Keratinocyte (primary cell): ENCODE results near the gene CRTC3. TPM values are rescaled to one million over a fixed set of nuclear protein-coding genes. Genes with fewer than 3 reads are reported as not detected.
"Not testable (repeated sequence)": the region's sequence is repeated elsewhere in the genome, so short reads cannot be mapped to it uniquely, and the experiment has no call there.

Source experiments
- DNase-seq: peaks from one replicate; pipeline ENCODE4 v3.0.0-alpha.2; 2011; ENCODE audit warnings: low read depth, missing footprints, low spot score
- FAIRE-seq: peaks from 2 replicates; lab custom pipeline; 2011; peaks lifted over from hg19 to GRCh38; lab: Jason Lieb, UNC
- H2AFZ ChIP-seq: 2 replicates; pipeline ENCODE4 v1.6.0; 2012; ENCODE audit warnings: low read length, control low read depth, inconsistent platforms; ENCODE audit not compliant: control insufficient read depth
- H3K27ac ChIP-seq: 2 replicates; pipeline ENCODE4 v1.5.1; 2011; ENCODE audit warnings: low read length; ENCODE audit not compliant: control insufficient read depth, insufficient read depth
- H3K27me3 ChIP-seq: 3 replicates; pipeline ENCODE4 v1.6.0; 2011; ENCODE audit warnings: low read length; ENCODE audit not compliant: control insufficient read depth, insufficient read depth; ENCODE audit errors: extremely low read depth
- H3K36me3 ChIP-seq, 2 experiments: 2 replicates in 1 of 2; 3 replicates in 1 of 2; pipeline ENCODE4 v1.5.1; 2011; ENCODE audit warnings: low read length in 2 of 2, mild to moderate bottlenecking in 1 of 2; ENCODE audit not compliant: control insufficient read depth in 2 of 2, insufficient read depth in 2 of 2; ENCODE audit errors: extremely low read depth in 1 of 2
- H3K4me1 ChIP-seq: 3 replicates; pipeline ENCODE4 v1.5.1; 2011; ENCODE audit warnings: low read length; ENCODE audit not compliant: control insufficient read depth, insufficient read depth; ENCODE audit errors: extremely low read depth
- H3K4me2 ChIP-seq: 3 replicates; pipeline ENCODE4 v1.6.0; 2011; ENCODE audit warnings: low read depth, low read length; ENCODE audit not compliant: control insufficient read depth, insufficient read depth; ENCODE audit errors: extremely low read depth
- H3K4me3 ChIP-seq, 3 experiments: fragments of 200-600 bp in 1 of 3; sonication (generic) in 1 of 3; 2 replicates in 2 of 3; 3 replicates in 1 of 3; pipeline ENCODE4 v1.5.1; 2011 to 2016; ENCODE audit warnings: low read length in 3 of 3, mild to moderate bottlenecking in 3 of 3, control low read depth in 2 of 3, inconsistent platforms in 1 of 3, low read depth in 1 of 3, mixed read lengths in 1 of 3, mixed run types in 1 of 3, moderate library complexity in 1 of 3; ENCODE audit not compliant: control insufficient read depth in 2 of 3, insufficient read depth in 2 of 3; ENCODE audit errors: extremely low read depth in 1 of 3
- H3K79me2 ChIP-seq: 2 replicates; pipeline ENCODE4 v1.6.0; 2012; ENCODE audit warnings: low read length; ENCODE audit not compliant: control insufficient read depth, insufficient read depth
- H3K9ac ChIP-seq: 3 replicates; pipeline ENCODE4 v1.6.0; 2011; ENCODE audit warnings: low read length; ENCODE audit not compliant: control insufficient read depth, insufficient read depth; ENCODE audit errors: extremely low read depth
- H3K9me1 ChIP-seq: 3 replicates; pipeline ENCODE4 v1.6.0; 2011; ENCODE audit warnings: low read length; ENCODE audit not compliant: control insufficient read depth, insufficient read depth; ENCODE audit errors: extremely low read depth
- H3K9me3 ChIP-seq: 2 replicates; pipeline ENCODE4 v1.5.1; 2012; ENCODE audit warnings: low read depth, low read length; ENCODE audit not compliant: control insufficient read depth
- H4K20me1 ChIP-seq: 3 replicates; pipeline ENCODE4 v1.6.0; 2011; ENCODE audit warnings: low read length; ENCODE audit not compliant: control insufficient read depth, insufficient read depth; ENCODE audit errors: extremely low read depth
- EZH2 ChIP-seq: IDR thresholded peaks from one replicate; pipeline ENCODE4 v1.6.1; 2012; ENCODE audit warnings: inconsistent platforms, mild to moderate bottlenecking, low read length, moderate library complexity
- dilution Hi-C: fragments of 300-500 bp; cut with MboI; formaldehyde crosslinking; loops from one replicate; pipeline ENCODE4 v1.7.0; 2020; ENCODE audit warnings: low sequenced_read_pairs; ENCODE audit not compliant: extremely low pct_ligation_motif_present
- polyA plus RNA-seq, 5 experiments: library from polyadenylated mRNA; depleted of rRNA in 3 of 5; stranded (reverse) in 3 of 5; stranded (forward) in 1 of 5; unstranded in 1 of 5; fragments of >200 nt; gene quantifications; 1 replicate in 1 of 5; 2 replicates in 3 of 5; 3 replicates in 1 of 5; pipeline versions ENCODE4 v1.2.1 to v1.2.3, GENCODE V29; 2011 to 2012; ENCODE audit warnings: missing spikeins in 2 of 5, low read depth in 1 of 5, low replicate concordance in 1 of 5
- TF ChIP-seq, protein P1 (sequence below), 3 experiments: IDR thresholded peaks in 1 of 3; conservative IDR thresholded peaks in 1 of 3; optimal IDR thresholded peaks in 1 of 3; 2 replicates in 2 of 3; 3 replicates in 1 of 3; pipeline versions ENCODE3 to v1.5.1; 2011; ENCODE audit warnings: low read length in 3 of 3, mild to moderate bottlenecking in 3 of 3, moderate library complexity in 2 of 3, control low read depth in 1 of 3, inconsistent platforms in 1 of 3; ENCODE audit not compliant: insufficient read depth in 2 of 3; ENCODE audit errors: extremely low read depth in 1 of 3

The CRTC3 gene
- polyA plus RNA-seq, 1 donor (not counting 4 experiments of a cell fraction or from before 2014, with no cell fraction given), result 11.9 TPM

DNA sequence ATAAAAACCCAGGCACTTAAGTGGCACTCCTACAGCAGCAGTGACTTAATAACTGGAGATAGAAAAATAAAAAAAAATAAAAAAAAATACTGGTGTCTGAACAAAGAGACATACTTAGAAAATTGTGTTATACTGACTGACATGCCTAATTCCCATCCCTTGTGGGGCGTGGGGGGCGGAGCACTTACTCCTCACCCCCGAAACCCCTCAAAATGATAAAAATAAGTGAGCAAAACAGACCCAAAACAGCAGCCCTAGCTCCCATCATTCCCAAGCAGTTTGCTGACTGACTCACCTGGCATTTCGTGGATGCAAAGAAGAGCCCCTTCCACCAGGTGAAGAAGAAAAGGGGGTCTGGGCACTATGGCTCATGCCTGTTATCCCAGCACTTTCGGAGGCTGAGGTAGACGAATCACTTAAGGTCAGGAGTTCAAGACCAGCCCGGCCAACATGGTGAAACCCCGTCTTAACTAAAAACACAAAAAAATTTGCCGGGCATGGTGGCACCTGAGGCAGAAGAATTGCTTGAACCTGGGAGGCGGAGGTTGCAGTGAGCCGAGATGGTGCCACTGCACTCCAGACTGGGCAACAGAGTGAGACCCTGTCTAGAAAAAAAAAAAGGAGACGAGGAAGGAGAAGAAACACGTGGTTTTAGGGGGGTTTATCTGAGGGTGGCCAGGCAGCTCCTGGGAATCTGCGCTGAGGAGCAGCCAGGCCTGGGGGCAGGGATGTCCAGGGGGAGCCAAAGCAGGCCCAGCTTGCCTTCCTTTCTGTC, 136.6 kb downstream of the CRTC3 start:
- Histone ChIP-seq H3K27ac (peak overlapping the region; percentile 75), H3K4me2 (peak overlapping the region; percentile 89), H3K4me3 (peak overlapping the region; percentile 67 to 79 (median 77)), H3K9ac (peak overlapping the region; percentile 85), H3K4me1 (peaks cover 18% of the 10 kb centered on the region), H3K27me3 (no peaks in the 10 kb centered on the region), H3K36me3 (no peaks in the 10 kb centered on the region), H3K9me3 (no peaks in the 10 kb centered on the region), H3K79me2 (no peaks in the 10 kb centered on the region), H3K9me1 (no peaks in the 10 kb centered on the region), H2AFZ (no peak overlapping the region), H4K20me1 (no peaks in the 10 kb centered on the region)
- TF ChIP-seq, protein P1, sequence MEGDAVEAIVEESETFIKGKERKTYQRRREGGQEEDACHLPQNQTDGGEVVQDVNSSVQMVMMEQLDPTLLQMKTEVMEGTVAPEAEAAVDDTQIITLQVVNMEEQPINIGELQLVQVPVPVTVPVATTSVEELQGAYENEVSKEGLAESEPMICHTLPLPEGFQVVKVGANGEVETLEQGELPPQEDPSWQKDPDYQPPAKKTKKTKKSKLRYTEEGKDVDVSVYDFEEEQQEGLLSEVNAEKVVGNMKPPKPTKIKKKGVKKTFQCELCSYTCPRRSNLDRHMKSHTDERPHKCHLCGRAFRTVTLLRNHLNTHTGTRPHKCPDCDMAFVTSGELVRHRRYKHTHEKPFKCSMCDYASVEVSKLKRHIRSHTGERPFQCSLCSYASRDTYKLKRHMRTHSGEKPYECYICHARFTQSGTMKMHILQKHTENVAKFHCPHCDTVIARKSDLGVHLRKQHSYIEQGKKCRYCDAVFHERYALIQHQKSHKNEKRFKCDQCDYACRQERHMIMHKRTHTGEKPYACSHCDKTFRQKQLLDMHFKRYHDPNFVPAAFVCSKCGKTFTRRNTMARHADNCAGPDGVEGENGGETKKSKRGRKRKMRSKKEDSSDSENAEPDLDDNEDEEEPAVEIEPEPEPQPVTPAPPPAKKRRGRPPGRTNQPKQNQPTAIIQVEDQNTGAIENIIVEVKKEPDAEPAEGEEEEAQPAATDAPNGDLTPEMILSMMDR (optimal IDR thresholded peaks at IDR 0.05 in 1 of 3, IDR thresholded peaks at IDR 0.05 in 1 of 3, conservative IDR thresholded peaks at IDR 0.05 in 1 of 3; ENCODE audit: extremely low read depth in 1 of 3, insufficient read depth in 2 of 3, low read length in 3 of 3), result no peak
- DNase-seq (no peak), FAIRE-seq (no peak)
- dilution Hi-C loops, result no loop called here

DNA sequence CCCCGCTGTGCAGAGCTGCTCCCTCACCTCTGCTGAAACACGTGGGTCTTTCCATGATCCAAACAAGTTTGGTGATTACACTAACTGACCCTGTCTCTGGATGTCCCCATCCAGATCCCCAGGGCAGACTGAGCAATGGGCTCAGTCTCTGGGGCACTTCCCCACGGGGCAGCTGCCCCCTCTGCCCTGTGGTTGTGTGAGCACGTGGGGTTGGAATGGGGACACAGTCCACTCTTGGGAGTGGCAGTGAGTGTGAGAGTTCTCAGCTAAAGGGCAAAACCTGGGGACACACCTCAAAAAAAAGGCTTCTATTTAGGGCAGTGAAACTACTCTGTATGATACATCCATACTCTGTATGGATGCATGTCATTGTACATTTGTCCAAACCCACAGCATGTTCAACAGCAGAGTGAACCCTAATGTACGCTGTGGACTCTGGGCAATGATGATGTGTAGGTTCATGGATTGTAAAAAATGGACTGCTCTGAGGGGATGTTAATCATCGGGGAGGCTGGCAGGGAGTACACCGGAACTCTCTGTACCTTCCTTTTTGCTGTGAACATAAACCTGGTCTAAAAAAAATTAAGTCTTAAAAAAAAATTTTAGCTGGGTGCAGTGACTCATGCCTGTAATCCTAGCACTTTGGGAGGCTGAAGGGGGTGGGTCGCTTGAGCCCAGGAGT, 137.5 kb downstream of the CRTC3 start:
- dilution Hi-C loops, result no loop called here
- Histone ChIP-seq H2AFZ (peak overlapping the region; percentile 53), H3K9me3 (no peaks in the 10 kb centered on the region), H3K27me3 (no peaks in the 10 kb centered on the region), H4K20me1 (no peaks in the 10 kb centered on the region), H3K27ac (peak overlapping the region; percentile 23), H3K9me1 (no peaks in the 10 kb centered on the region), H3K36me3 (no peaks in the 10 kb centered on the region), H3K4me2 (peak overlapping the region; percentile 27), H3K9ac (no peak overlapping the region), H3K4me1 (peaks cover 18% of the 10 kb centered on the region), H3K79me2 (no peaks in the 10 kb centered on the region), H3K4me3 (no peak overlapping the region)
- FAIRE-seq (no peak), DNase-seq (no peak)
- TF ChIP-seq, protein P1 (optimal IDR thresholded peaks at IDR 0.05 in 1 of 3, IDR thresholded peaks at IDR 0.05 in 1 of 3, conservative IDR thresholded peaks at IDR 0.05 in 1 of 3; ENCODE audit: extremely low read depth in 1 of 3, insufficient read depth in 2 of 3, low read length in 3 of 3), result no peak
- no peak for TF ChIP-seq EZH2

DNA sequence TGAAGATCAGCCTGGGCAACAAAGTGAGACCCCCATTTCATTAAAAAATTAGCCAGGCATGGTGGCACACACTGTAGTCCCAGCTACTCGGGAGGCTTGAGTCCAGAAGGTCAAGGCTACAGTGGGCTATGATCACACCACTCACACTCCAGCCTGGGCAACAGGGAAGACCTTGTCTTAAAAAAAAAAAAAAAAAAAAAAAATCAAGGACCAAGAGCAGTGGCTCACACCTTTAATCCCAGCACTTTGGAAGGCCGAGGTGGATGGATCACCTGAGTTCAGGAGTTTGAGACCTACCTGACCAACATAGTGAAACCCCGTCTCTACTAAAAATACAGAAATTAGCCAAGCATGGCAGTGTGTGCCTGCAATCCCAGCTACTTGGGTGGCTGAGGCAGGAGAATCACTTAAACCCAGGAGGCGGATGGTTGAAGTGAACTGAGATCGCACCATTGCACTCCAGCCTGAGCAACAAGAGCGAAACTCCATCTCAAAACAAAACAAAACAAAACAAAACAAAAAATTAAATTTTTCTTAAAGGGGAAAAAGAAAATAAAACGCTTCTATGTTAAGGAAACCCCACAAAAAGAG, 138.1 kb downstream of the CRTC3 start:
- H3K9me3 ChIP-seq, H3K27me3 ChIP-seq, H4K20me1 ChIP-seq, H3K36me3 ChIP-seq, H3K4me2 ChIP-seq, FAIRE-seq, H3K27ac ChIP-seq, H3K9me1 ChIP-seq, H2AFZ ChIP-seq, H3K4me3 ChIP-seq, H3K79me2 ChIP-seq, H3K9ac ChIP-seq, dilution Hi-C loops, DNase-seq: not testable (repeated sequence)
- peaks cover 18% of the 10 kb centered on the region for H3K4me1 ChIP-seq
